ENCODE measurements around the gene MEN1.
"Not testable (repeated sequence)": the region's sequence is repeated elsewhere in the genome, so short reads cannot be mapped to it uniquely, and the experiment has no call there.

Gene MEN1

GRCh38 chr11:64832467-64833197 is 22.3 kb upstream of the MEN1 start:
- DNase-seq, result no peak

- DNase-seq, result no peak
Measured at GRCh38 chr11:64831411-64831891, 21.1 kb upstream of the MEN1 start.

GRCh38 chr11:64829536-64830251 is 19.3 kb upstream of the MEN1 start:
- no peak for DNase-seq

GRCh38 chr11:64827451-64827839 is 17.1 kb upstream of the MEN1 start:
- DNase-seq, result no peak

GRCh38 chr11:64826578-64827450 is 16.5 kb upstream of the MEN1 start:
- DNase-seq, result no peak

- DNase-seq, result no peak
Measured at GRCh38 chr11:64826062-64826461, 15.7 kb upstream of the MEN1 start.

- DNase-seq, result no peak
Measured at GRCh38 chr11:64823568-64824119, 13.3 kb upstream of the MEN1 start.

- DNase-seq, result no peak
Measured at GRCh38 chr11:64817476-64817875, 7.1 kb upstream of the MEN1 start.

- not testable (repeated sequence) for DNase-seq
Measured at GRCh38 chr11:64815433-64815832, 5.1 kb upstream of the MEN1 start.

- DNase-seq, result no peak
Measured at GRCh38 chr11:64814712-64815187, 4.4 kb upstream of the MEN1 start.

- DNase-seq, result no peak
Measured at GRCh38 chr11:64813826-64814225, 3.5 kb upstream of the MEN1 start.

GRCh38 chr11:64810891-64811272 is 531 bp upstream of the MEN1 start:
- DNase-seq, result no peak

- peak; percentile 64 for DNase-seq
Measured at GRCh38 chr11:64809781-64810241, 540 bp downstream of the MEN1 start.

- DNase-seq, result no peak
Measured at GRCh38 chr11:64805481-64805880, 4.9 kb downstream of the MEN1 start.

GRCh38 chr11:64804346-64805210 is 5.8 kb downstream of the MEN1 start:
- no peak for DNase-seq

- DNase-seq, result no peak
Measured at GRCh38 chr11:64803846-64804345, 6.5 kb downstream of the MEN1 start.

GRCh38 chr11:64803158-64803845 is 7.0 kb downstream of the MEN1 start, which contains the start of gene MAP4K2:
Gene MAP4K2 (minus strand): TSS chr11:64803214. CDS start chr11:64803149, 65 bp downstream.
- peak; percentile 75 for DNase-seq

GRCh38 chr11:64802370-64803157 is 7.8 kb downstream of the MEN1 start:
- no peak for DNase-seq

GRCh38 chr11:64801561-64802369 is 8.6 kb downstream of the MEN1 start:
- no peak for DNase-seq

Data from NCI-H1105 (cell line).